Astrocyte (in vitro differentiated cells and primary cell): ENCODE results near the gene BMP8A. TPM values are rescaled to one million over a fixed set of nuclear protein-coding genes. Genes with fewer than 3 reads are reported as not detected.
A peak's percentile ranks its signal among the peaks of the same experiment; 100 is the strongest.

Experiments used
- DNase-seq: peaks from one replicate; pipeline ENCODE4 v3.0.0-alpha.2; 2010; ENCODE audit warnings: low read depth
- FAIRE-seq: peaks from 2 replicates; lab custom pipeline; 2011; peaks lifted over from hg19 to GRCh38; lab: Jason Lieb, UNC
- H2AFZ ChIP-seq: 2 replicates; pipeline ENCODE4 v1.6.0; 2012; ENCODE audit warnings: low read depth, low read length, inconsistent platforms
- H3K27ac ChIP-seq: 2 replicates; pipeline ENCODE4 v1.5.1; 2011; ENCODE audit warnings: low read depth, low read length, inconsistent platforms
- H3K27me3 ChIP-seq: 2 replicates; pipeline ENCODE4 v1.6.0; 2011; ENCODE audit warnings: low read length, inconsistent platforms; ENCODE audit not compliant: insufficient read depth
- H3K36me3 ChIP-seq: 2 replicates; pipeline ENCODE4 v1.5.1; 2011; ENCODE audit warnings: low read length, inconsistent platforms; ENCODE audit not compliant: insufficient read depth
- H3K4me1 ChIP-seq: 2 replicates; pipeline ENCODE4 v1.5.1; 2011; ENCODE audit warnings: low read length, inconsistent platforms; ENCODE audit not compliant: insufficient read depth
- H3K4me2 ChIP-seq: 2 replicates; pipeline ENCODE4 v1.6.0; 2012; ENCODE audit warnings: low read length, inconsistent platforms
- H3K4me3 ChIP-seq: 2 replicates; pipeline ENCODE4 v1.5.1; 2011; ENCODE audit warnings: low read depth, mild to moderate bottlenecking, low read length, inconsistent platforms; ENCODE audit not compliant: insufficient read depth
- H3K79me2 ChIP-seq: 2 replicates; pipeline ENCODE4 v1.6.0; 2012; ENCODE audit warnings: mild to moderate bottlenecking, low read length, inconsistent platforms; ENCODE audit not compliant: insufficient read depth
- H3K9ac ChIP-seq: 2 replicates; pipeline ENCODE4 v1.6.0; 2012; ENCODE audit warnings: mild to moderate bottlenecking, low read length, inconsistent platforms
- H3K9me3 ChIP-seq: 2 replicates; pipeline ENCODE4 v1.5.1; 2012; ENCODE audit warnings: low read depth, mild to moderate bottlenecking, low read length, inconsistent platforms; ENCODE audit not compliant: insufficient read depth
- H4K20me1 ChIP-seq: 2 replicates; pipeline ENCODE4 v1.6.0; 2012; ENCODE audit warnings: low read length, inconsistent platforms; ENCODE audit not compliant: insufficient read depth
- H3K27ac Mint-ChIP-seq: one replicate; pipeline ENCODE4 v1.8.0; 2021; ENCODE audit warnings: mild to moderate bottlenecking, mixed read lengths; ENCODE audit not compliant: unreplicated experiment
- H3K27me3 Mint-ChIP-seq: one replicate; pipeline ENCODE4 v1.8.0; 2021; ENCODE audit warnings: low read depth, mixed read lengths; ENCODE audit not compliant: unreplicated experiment
- H3K36me3 Mint-ChIP-seq: one replicate; pipeline ENCODE4 v1.8.0; 2021; ENCODE audit warnings: low read depth, mixed read lengths; ENCODE audit not compliant: unreplicated experiment
- H3K4me1 Mint-ChIP-seq: one replicate; pipeline ENCODE4 v1.8.0; 2021; ENCODE audit warnings: low read depth, mixed read lengths; ENCODE audit not compliant: unreplicated experiment
- H3K4me3 Mint-ChIP-seq: one replicate; pipeline ENCODE4 v1.8.0; 2021; ENCODE audit warnings: mild to moderate bottlenecking, moderate library complexity, mixed read lengths; ENCODE audit not compliant: unreplicated experiment
- H3K9me3 Mint-ChIP-seq: one replicate; pipeline ENCODE4 v1.8.0; 2021; ENCODE audit warnings: mild to moderate bottlenecking, mixed read lengths; ENCODE audit not compliant: unreplicated experiment
- EZH2 ChIP-seq: IDR thresholded peaks from 2 replicates; pipeline ENCODE4 v1.6.1; 2012; ENCODE audit warnings: mild to moderate bottlenecking, low read length, inconsistent platforms; ENCODE audit not compliant: insufficient read depth
- total RNA-seq: library from RNA; stranded (reverse); gene quantifications from 2 replicates; pipeline ENCODE4 v1.2.1, GENCODE V29; 2021
- TF ChIP-seq, protein P1 (sequence below): IDR thresholded peaks from 2 replicates; pipeline ENCODE4 v1.5.1; 2011; ENCODE audit warnings: low read depth, mild to moderate bottlenecking, inconsistent platforms, low read length, moderate library complexity; ENCODE audit not compliant: insufficient read depth

BMP8A gene
- total RNA-seq, 1 donor from 2014 or later = 0.84 TPM

GRCh38 chr1:39574646-39575045 is 83.2 kb downstream of the BMP8A start:
- TF ChIP-seq, protein P1, sequence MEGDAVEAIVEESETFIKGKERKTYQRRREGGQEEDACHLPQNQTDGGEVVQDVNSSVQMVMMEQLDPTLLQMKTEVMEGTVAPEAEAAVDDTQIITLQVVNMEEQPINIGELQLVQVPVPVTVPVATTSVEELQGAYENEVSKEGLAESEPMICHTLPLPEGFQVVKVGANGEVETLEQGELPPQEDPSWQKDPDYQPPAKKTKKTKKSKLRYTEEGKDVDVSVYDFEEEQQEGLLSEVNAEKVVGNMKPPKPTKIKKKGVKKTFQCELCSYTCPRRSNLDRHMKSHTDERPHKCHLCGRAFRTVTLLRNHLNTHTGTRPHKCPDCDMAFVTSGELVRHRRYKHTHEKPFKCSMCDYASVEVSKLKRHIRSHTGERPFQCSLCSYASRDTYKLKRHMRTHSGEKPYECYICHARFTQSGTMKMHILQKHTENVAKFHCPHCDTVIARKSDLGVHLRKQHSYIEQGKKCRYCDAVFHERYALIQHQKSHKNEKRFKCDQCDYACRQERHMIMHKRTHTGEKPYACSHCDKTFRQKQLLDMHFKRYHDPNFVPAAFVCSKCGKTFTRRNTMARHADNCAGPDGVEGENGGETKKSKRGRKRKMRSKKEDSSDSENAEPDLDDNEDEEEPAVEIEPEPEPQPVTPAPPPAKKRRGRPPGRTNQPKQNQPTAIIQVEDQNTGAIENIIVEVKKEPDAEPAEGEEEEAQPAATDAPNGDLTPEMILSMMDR = no peak
- TF ChIP-seq EZH2 = no peak
- Histone ChIP-seq H3K36me3 (peaks cover 34% of the 10 kb centered on the region), H2AFZ (no peak overlapping the region), H3K4me3 (peak overlapping the region; percentile 72), H3K27me3 (no peaks in the 10 kb centered on the region), H3K79me2 (peaks cover 70% of the 10 kb centered on the region), H3K4me1 (peaks cover 26% of the 10 kb centered on the region), H3K9ac (peak overlapping the region; percentile 91), H3K9me3 (no peaks in the 10 kb centered on the region), H3K4me2 (peak overlapping the region; percentile 97), H3K27ac (no peak overlapping the region), H4K20me1 (peaks cover 61% of the 10 kb centered on the region)
- Mint-ChIP-seq H3K27me3 (no peaks in the 10 kb centered on the region), H3K36me3 (peaks cover 22% of the 10 kb centered on the region), H3K27ac (peak overlapping the region; percentile 35), H3K4me3 (peak overlapping the region; percentile 95), H3K9me3 (no peaks in the 10 kb centered on the region), H3K4me1 (peaks cover 28% of the 10 kb centered on the region)
- FAIRE-seq = no peak
- DNase-seq = no peak

Other genes starting within 250 kb of the BMP8A start
- gene PABPC4, start 85.2 kb downstream of the BMP8A start, total RNA-seq = 240 and 245 TPM in 2 replicates
- 1.1 and 3.1 TPM in 2 replicates for gene HEYL, start 148.0 kb downstream of the BMP8A start, total RNA-seq
- 0.20 TPM in 1 of 2 replicates, not detected in the other for gene NT5C1A, start 180.5 kb downstream of the BMP8A start, total RNA-seq
- gene HPCAL4, start 199.8 kb downstream of the BMP8A start, total RNA-seq = 0.07 and 0.20 TPM in 2 replicates
- 33.1 and 33.7 TPM in 2 replicates for gene PPIE, start 247.2 kb downstream of the BMP8A start, total RNA-seq